ENCODE results near the gene SLC9A4.

The SLC9A4 gene

DNA sequence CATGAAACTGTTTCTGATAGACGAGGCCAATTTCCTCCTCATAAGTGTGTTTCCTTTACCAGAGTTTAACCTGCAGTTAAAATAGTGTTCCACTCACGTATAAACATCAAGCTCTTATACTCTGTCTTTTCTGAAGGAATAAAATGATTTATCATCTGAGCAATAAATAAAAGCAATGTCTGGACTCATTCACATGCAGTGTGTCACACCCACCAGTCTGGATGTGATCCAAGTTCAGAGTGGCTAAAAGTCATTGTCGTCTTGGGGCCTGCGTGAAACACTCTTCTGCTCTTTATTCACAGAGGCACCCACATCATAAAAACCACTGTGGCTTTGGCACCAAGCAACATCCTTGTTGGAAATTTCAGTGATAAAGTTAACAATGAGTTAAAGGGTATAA is 19.5 kb upstream of the SLC9A4 start:
- H3K4me3 ChIP-seq (ENCODE audit: low read depth, low read length), result no peak overlapping the region

DNA sequence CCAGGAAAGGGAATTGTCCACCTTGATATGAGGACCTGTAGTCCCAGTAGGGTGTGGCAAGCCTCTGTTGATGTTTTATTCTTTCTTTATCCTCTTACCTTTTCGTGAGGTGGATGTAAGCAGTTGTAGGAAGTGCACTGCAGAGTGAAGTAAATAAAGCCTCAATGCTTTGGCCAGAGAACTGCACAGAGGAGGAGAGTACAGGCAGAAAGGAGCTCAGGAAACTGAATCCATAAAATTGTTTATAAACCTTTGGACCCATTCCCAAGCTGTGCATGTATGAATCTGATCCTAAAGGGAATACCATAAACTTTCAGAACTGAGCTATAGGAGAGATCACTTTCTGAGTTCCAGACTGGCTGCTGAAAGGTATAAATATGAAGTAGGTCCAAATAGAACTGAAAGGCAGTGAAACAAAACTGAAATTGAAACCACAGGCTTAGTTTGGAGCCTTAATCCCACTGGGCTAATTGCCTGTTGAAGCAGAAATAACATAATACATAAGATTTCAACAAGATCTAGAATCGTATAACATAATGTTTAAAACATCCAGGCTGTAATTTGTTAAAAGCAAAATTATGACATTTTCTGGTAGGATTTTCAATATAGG is 17.9 kb upstream of the SLC9A4 start:
- no peak overlapping the region for H3K4me3 ChIP-seq (ENCODE audit: low read depth, low read length)

DNA sequence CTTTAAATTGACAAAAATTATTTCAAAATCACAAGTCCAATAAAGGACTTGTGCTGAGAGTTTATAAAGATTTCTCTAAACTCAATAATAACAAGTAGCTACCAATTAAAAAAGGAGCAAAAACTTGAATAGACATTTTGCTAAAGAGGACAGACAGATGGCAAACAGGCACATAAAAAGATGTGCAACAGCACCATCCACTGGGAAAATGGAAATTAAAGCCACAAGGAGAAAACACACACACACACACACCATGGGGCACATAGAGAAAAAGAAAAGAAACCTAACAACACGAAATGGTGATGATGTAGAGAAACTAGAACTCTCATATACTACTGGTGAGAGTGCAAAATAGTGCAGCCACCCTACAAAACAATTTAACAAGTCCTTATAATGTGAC is 12.6 kb upstream of the SLC9A4 start:
- H3K4me3 ChIP-seq (ENCODE audit: low read depth, low read length), result no peak overlapping the region

DNA sequence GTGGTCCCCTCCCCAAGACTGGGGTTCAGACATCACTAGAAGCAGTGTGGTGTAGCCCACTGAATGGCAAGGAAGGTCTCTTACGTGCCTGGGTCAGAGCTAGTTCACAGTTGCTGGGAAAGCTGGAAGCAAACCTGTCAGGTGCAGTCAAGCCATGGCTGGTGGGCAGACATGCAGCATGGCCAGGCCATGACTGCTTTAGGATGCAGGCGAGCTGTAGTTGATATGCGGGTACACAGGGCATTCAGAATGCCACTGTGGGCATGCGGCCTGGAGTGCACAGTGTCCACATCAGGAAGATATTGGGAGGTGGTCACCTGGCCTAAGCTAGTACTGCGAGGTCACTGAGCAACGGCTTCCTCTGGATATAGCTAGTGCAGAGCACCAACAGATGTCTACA is 11.8 kb upstream of the SLC9A4 start:
- H3K4me3 ChIP-seq (ENCODE audit: low read depth, low read length), result no peak overlapping the region

DNA sequence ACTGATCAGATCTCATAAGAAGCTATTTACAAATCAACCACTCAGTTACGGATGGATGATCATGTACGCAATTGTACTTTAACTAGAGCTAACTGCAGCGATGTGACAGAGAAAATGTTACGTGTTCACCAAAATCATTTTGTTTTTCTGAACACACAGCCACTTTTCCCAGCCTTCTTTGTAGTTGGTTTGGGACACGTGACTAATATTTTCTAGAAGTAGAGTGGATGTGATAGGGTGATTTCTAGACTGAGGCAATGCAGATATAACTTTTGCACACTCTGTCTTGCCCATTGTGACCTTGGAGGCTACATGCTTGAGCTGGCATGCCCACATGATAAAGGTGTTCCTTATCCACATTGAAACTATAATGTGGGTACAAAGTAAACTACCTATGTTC is 9.9 kb upstream of the SLC9A4 start:
- no peak overlapping the region for H3K4me3 ChIP-seq (ENCODE audit: low read depth, low read length)

DNA sequence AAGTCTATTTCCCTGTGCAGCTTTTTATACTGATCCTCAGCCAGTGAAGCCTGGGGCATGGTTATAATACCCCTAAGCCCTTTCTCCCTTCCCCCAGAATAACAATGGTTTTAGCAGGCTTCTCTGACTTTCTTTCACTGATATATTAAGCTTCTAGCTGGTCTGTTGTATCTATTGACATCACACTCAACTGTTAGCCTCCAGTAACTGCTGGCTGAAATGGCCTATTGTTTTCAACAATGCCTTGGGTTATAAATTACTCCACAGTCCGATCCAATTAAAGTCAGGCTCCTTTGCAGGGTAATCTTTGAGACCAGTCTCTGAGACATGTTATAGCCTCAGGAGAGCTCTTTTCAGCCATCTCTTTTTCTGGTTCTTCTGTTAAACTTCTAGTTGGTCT is 2.9 kb upstream of the SLC9A4 start:
- H3K4me3 ChIP-seq (ENCODE audit: low read depth, low read length), result no peak overlapping the region

DNA sequence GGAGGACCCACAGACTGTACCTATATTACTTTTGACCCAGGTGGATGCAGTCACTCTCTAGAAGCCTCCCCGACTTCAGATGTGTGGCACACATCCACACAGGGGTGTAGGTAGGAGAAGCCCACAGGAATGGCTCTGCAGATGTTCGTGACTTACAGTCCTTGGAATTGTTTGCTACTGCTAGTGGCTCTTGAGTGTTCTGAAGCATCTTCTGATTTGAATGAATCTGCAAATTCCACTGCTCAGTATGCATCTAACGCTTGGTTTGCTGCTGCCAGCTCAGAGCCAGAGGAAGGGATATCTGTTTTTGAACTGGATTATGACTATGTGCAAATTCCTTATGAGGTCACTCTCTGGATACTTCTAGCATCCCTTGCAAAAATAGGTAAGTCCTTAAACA is 605 bp downstream of the SLC9A4 start:
- no peak overlapping the region for H3K4me3 ChIP-seq (ENCODE audit: low read depth, low read length)

DNA sequence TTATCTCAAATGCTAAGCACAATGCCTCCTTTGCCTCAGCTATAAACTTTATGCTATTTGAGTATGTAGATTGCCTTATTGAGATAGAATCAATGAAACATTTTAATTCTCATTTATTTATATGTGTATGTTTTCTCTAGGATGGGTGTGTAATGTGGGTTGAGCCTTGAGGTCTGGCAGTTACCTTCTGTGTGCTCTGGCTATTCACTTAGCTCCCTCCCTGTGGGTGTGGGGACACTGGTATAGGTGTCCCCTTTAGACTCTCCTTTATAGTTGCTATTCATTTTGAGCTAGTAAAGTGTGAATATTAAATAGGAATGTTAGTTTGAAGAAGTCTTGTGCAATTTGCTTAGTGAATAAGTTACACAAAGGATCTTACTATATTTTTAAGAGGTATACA is 1.8 kb downstream of the SLC9A4 start:
- H3K4me3 ChIP-seq (ENCODE audit: low read depth, low read length), result no peak overlapping the region

DNA sequence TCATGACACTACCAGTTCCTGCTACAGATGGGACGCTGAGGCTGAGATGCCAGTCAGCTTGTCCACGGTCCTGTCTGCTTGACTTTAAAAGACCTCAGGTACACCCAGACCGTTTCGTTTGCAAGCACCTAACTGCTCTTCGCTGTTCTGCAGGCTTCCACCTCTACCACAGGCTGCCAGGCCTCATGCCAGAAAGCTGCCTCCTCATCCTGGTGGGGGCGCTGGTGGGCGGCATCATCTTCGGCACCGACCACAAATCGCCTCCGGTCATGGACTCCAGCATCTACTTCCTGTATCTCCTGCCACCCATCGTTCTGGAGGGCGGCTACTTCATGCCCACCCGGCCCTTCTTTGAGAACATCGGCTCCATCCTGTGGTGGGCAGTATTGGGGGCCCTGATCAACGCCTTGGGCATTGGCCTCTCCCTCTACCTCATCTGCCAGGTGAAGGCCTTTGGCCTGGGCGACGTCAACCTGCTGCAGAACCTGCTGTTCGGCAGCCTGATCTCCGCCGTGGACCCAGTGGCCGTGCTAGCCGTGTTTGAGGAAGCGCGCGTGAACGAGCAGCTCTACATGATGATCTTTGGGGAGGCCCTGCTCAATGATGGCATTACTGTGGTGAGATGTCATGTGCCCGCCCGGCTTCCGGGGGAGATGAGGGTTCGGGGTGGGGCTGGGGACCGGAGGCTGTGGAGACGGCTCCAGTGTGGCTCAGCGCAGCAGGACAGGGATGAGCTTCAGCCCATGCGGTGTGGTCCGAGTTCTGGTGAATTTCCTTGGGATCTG is 5.9 kb downstream of the SLC9A4 start:
- H3K4me3 ChIP-seq (ENCODE audit: low read depth, low read length), result no peak overlapping the region

DNA sequence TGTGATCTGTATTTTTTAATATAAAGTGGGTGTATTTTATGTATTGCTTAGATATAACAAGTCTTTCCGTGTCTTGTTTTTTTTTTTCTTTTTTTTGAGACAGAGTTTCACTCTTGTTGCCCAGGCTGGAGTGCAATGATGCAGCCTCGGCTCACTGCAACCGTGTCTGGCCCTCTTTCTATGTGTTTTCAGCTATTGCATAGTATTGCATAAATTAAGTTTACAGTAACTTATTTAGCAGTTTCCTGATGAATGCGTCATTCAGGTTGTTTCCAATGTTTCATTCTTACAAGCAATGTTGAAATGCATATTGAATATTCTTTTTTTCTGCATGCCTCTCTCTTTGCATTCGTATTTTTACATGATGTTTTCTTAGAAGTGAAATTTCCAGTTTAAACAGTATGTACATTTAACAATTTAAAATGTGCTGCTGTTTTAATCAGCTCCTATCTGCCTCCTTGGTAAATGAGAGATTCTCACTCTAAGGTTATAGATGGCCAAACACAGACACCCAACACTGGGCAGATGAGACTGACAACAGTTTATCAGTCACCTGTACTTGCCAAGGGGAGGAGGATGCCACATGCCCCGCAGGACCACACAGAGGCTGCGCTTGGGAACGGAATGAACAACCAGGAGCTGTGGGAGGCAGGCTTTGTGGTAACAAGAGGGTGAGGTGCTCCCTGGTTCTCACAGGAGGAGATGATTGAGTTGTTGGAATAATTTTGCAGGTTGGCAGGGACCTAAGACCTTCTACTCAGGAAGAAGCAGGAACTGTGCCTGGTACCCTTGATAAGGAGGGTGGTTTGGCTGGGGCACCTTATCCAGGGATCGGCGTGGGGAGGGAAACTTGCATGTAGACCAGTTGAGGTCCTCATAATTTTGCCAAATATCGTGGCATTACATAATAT is 7.5 kb downstream of the SLC9A4 start:
- H3K4me3 ChIP-seq (ENCODE audit: low read depth, low read length), result no peak overlapping the region

DNA sequence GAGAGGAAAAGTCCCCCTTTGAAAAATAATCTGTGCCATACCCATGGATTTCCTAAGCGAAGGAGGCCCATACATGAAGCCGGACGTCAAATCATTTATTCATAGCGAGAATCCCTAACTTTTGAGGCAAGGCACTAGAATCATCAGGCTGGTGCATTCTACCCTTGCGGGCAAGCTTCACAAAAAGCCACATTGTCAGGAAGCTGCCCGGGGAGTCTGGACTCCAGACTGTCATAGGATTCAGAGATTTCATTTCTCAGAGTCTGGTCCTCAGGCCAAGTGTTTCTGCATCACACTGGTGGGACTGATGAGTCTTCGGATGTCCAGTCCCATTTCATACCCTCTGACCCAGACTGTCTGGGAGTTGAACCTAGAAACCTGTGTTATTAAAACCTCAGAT is 8.9 kb downstream of the SLC9A4 start:
- H3K4me3 ChIP-seq (ENCODE audit: low read depth, low read length), result no peak overlapping the region

DNA sequence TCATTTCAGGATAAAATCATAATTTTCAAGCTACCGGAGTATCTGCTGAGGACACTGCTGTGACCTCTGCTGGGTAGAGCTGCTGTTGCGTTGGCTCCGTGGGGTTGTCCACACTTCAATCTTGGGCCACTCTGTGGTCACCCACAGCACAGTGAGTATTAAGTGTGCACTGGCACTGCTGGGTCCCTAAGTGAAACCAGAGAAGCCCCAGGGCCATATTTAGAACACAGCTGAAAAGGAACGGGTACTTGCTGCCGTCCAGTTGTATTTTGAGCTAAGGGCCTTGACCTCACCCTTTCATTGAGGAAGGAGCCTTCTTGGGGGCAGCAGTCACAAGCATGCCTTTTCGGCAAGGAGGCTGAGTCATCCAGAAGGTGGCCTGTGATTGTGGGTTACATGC is 10.1 kb downstream of the SLC9A4 start:
- no peak overlapping the region for H3K4me3 ChIP-seq (ENCODE audit: low read depth, low read length)

DNA sequence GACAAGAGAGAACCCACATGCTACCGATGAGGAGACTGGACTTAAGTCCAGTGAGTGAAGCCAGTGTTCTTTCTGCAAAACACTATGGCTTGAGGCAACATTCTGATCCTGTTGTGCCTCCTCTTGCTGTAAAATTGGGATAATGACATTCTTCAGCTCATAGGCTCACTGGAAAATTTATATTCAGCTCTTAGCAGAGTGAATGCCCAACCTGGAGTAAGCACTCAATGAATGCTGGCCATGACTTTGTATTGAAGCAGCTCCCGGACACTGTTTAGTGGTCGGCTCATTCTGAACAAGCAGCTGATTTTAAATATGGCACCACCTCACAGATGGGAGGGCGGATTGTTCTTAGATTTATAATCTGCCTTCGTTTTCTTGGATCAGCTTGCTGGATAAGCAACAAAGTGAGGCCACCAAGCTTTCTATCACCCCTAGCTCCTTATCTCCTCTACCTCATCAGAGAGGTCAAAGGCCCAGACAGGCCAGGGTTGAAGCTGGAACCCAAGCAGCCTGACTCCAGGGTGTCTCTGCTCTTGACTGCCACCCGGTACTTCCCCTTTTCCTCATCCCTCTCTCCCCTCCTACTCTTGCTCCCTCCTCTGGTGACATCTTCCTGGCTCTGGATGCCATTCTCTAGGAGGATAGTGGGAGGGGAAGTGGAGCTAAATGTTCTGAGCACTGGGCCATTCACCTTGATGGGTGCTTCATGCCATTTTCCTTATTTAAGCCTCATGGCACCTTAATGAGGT is 11.5 kb downstream of the SLC9A4 start:
- H3K4me3 ChIP-seq (ENCODE audit: low read depth, low read length), result no peak overlapping the region

DNA sequence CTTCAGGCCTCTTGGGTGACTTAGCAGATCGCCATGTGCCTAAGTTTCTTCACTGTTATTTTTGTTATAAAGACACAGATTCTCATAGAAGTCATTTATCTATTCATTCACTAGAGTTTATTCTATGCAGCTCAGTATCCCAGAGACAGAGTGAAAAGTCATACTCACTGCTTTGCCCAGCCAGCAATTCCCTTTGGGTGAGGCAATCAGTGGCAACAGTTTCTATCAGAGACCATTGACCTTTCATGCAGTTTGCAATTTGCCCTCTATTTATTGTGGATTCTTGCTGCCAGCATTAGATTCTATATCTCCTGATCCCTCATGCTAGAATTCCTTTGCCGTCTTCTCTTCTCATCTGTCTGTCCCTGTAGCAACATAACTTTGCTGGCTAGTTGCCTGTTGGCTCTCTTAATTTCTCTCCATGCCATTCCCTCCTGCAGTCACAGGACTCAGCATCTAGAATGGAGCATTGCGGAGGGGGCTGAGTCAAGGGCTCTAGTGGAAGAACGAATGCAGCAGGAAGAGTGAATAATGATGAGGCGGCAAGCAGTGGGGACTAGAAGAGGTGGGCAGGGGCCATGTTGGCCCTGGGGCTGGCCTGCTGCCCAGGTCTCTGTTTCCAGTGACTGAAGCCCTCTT is 12.2 kb downstream of the SLC9A4 start:
- H3K4me3 ChIP-seq (ENCODE audit: low read depth, low read length), result no peak overlapping the region

DNA sequence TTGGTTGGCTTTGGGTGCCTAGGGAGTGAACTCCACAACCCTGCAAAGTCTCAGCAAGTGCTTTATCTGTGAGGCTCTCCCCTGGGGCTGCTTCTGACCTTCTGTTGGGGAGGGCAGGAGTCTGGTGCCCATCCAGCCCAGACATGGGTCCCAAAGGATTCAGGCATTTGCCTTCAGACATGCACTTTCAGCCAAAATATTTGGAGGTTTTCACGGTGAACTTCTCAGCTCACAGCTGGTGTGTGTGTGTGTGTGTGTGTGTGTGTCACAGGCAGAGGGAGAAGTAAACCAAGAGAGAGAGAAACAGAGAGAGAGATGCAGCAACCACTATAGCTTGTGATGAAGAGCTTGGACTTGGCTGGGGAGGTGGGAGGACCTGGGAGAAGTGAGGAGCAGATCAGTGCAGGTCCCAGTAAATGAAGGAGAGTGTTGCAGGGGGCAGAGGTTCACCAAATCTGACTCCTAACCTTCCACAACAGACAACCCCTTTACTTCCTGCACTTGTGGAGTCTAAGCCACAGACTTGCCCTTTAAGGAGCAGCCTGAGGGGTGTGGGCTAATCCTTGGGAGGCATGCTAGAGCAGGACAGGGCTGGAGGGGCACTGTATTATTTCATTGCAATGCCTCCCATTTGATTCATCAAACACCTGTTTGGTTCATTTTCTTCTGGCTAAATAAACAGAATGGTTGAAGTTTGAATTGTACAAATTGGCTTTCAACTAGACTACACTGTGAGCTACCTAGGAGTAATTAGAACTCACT is 14.1 kb downstream of the SLC9A4 start:
- no peak overlapping the region for H3K4me3 ChIP-seq (ENCODE audit: low read depth, low read length)

DNA sequence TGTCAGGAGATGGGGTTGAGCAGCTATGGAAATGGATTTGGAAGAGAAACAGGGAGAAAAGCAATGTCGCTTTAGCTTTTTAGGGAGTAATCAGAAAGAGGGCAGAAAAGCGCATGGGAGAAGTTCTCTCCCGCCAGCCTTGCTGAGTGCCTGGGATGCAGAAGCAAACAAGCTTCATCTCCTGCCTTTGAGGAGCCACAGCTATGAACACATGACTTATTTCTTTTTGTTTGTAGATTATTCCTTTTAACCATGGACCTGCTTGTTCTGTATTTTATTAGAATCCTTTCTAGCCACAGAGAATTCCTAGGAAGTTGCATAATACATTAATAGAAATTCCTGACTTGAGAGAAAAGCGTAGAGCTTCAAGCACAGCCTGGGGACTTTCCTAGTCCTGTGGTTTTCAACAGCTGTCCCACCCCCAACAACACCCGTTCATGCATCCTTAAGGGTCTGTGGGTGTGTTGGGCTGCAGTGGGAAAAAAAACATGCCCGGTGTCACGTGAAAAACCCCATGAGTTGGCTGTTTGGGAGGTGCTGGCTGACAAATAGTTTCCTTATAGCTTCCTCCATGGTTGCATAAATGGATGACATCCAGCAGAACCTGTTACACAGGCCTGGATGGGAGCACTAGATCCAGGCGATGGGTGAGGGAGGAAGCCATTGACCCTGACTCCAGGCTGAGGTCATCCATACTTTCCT is 14.9 kb downstream of the SLC9A4 start:
- no peak overlapping the region for H3K4me3 ChIP-seq (ENCODE audit: low read depth, low read length)

DNA sequence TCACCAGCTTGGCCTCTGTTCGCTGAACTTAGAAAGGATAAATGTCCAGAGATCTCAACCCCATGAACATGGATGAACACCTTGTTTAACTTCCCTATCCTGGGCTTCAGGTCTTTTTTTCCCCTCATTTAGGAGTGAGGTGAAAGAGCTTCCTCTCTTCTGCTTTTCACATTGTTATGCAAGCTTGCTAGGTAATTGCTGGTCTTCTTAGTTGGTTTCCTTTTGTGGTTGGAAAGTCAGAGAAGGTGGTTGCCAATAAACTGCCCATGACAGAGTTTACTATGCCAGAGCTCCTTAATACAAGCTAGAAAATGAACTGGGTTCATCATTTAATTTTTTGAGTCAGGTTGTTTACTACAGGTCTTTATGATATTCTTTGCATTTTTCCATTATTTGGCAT is 16.6 kb downstream of the SLC9A4 start:
- H3K4me3 ChIP-seq (ENCODE audit: low read depth, low read length), result no peak overlapping the region

DNA sequence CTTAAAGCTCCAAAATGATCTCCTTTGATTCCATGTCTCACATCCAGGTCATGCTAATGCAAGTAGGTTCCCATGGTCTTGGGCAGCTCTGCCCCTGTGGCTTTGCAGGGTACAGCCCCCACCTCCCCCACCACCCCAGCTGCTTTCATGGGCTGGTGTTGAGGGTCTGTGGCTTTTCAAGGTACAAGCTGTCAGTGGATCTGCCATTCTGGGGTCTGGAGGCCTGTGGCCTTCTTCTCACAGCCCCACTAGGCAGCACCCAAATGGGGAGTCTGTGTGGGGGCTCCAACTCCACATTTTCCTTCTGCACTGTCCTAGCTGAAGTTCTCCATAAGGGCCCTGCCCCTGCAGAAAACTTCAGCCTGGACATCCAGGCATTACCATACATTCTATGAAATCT is 19.0 kb downstream of the SLC9A4 start:
- no peak overlapping the region for H3K4me3 ChIP-seq (ENCODE audit: low read depth, low read length)

DNA sequence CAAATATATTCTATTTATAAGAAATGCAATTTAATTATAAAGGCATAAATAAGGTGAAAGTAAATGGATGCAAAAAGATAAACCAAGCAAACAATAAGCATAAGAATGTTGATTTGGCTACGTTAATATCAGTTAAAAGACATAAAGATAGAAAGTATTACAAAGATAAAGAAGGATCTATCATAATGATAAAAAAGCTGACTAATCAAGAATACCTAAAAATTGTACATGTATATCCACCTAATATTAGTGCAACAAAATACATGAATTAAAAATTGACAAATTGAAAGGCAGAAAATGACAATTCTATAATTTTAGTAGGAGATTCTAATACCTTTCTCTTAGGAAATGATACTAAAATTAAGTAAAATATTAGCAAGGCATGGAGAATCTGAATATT is 21.5 kb downstream of the SLC9A4 start:
- H3K4me3 ChIP-seq (ENCODE audit: low read depth, low read length), result no peak overlapping the region
